Neutrophil (primary cell): ENCODE results near the gene ABTB2.

ENCODE experiments used
- H3K27ac ChIP-seq: fragments of 200-600 bp; sonication (generic); 2 replicates; pipeline ENCODE4 v1.5.1; 2016; ENCODE audit warnings: mild to moderate bottlenecking, moderate library complexity
- H3K27me3 ChIP-seq: fragments of 200-600 bp; sonication (generic); 2 replicates; pipeline ENCODE4 v1.6.0; 2016; ENCODE audit warnings: mild to moderate bottlenecking
- H3K36me3 ChIP-seq: fragments of 200-600 bp; sonication (generic); 2 replicates; pipeline ENCODE4 v1.5.1; 2017
- H3K4me1 ChIP-seq, 2 experiments: fragments of 200-600 bp in 1 of 2; sonication (generic) in 1 of 2; 1 replicate in 1 of 2; 2 replicates in 1 of 2; pipeline versions ENCODE4 v1.5.1 to v1.6.1; 2013 to 2016; ENCODE audit warnings: low read depth in 1 of 2, low read length in 1 of 2, mild to moderate bottlenecking in 1 of 2, moderate library complexity in 1 of 2; ENCODE audit not compliant: control insufficient read depth in 1 of 2, insufficient read depth in 1 of 2
- H3K4me3 ChIP-seq, 2 experiments: fragments of 200-600 bp in 1 of 2; sonication (generic) in 1 of 2; 1 replicate in 1 of 2; 2 replicates in 1 of 2; pipeline ENCODE4 v1.5.1; 2013 to 2016; ENCODE audit warnings: low read depth in 1 of 2, low read length in 1 of 2, mild to moderate bottlenecking in 1 of 2, moderate library complexity in 1 of 2
- H3K9me3 ChIP-seq: fragments of 200-600 bp; sonication (generic); 2 replicates; pipeline ENCODE4 v1.5.1; 2016
- CTCF ChIP-seq: fragments of 200-600 bp; sonication (generic); IDR thresholded peaks from 2 replicates; pipeline ENCODE4 v1.5.1; 2016; ENCODE audit warnings: antibody characterized with exemption

ABTB2 gene

GRCh38 chr11:34235189-34235588 lies 122.6 kb downstream of the ABTB2 start:
- no peak for TF ChIP-seq CTCF
- Histone ChIP-seq H3K4me3 (no peak overlapping the region), H3K4me1 (no peaks in the 10 kb centered on the region), H3K36me3 (no peaks in the 10 kb centered on the region), H3K27ac (no peak overlapping the region), H3K9me3 (no peaks in the 10 kb centered on the region), H3K27me3 (no peaks in the 10 kb centered on the region)

GRCh38 chr11:34234086-34234740 lies 123.6 kb downstream of the ABTB2 start:
- Histone ChIP-seq H3K36me3 (no peaks in the 10 kb centered on the region), H3K4me1 (no peaks in the 10 kb centered on the region), H3K27ac (no peak overlapping the region), H3K27me3 (no peaks in the 10 kb centered on the region), H3K9me3 (no peaks in the 10 kb centered on the region), H3K4me3 (no peak overlapping the region)
- no peak for TF ChIP-seq CTCF

GRCh38 chr11:34233215-34233614 lies 124.6 kb downstream of the ABTB2 start:
- TF ChIP-seq CTCF = no peak
- Histone ChIP-seq H3K4me3 (no peak overlapping the region), H3K27ac (no peak overlapping the region), H3K9me3 (no peaks in the 10 kb centered on the region), H3K36me3 (no peaks in the 10 kb centered on the region), H3K4me1 (no peaks in the 10 kb centered on the region), H3K27me3 (no peaks in the 10 kb centered on the region)

GRCh38 chr11:34232807-34233206 lies 125.0 kb downstream of the ABTB2 start:
- TF ChIP-seq CTCF = no peak
- H3K27ac ChIP-seq = no peak overlapping the region
- H3K4me3 ChIP-seq = no peak overlapping the region
- H3K27me3 ChIP-seq = no peaks in the 10 kb centered on the region
- H3K9me3 ChIP-seq = no peaks in the 10 kb centered on the region
- H3K36me3 ChIP-seq = no peaks in the 10 kb centered on the region
- H3K4me1 ChIP-seq = no peaks in the 10 kb centered on the region

- Histone ChIP-seq H3K4me1 (no peaks in the 10 kb centered on the region), H3K27ac (no peak overlapping the region), H3K27me3 (peaks cover 3% of the 10 kb centered on the region), H3K4me3 (no peak overlapping the region), H3K36me3 (no peaks in the 10 kb centered on the region), H3K9me3 (no peaks in the 10 kb centered on the region)
- TF ChIP-seq CTCF = no peak
These were observed 131.6 kb downstream of the ABTB2 start for GRCh38 chr11:34226210-34226609.

- H3K4me3 ChIP-seq = no peak overlapping the region
- H3K4me1 ChIP-seq = no peaks in the 10 kb centered on the region
- H3K9me3 ChIP-seq = no peaks in the 10 kb centered on the region
- H3K27ac ChIP-seq = no peak overlapping the region
- peaks cover 3% of the 10 kb centered on the region for H3K27me3 ChIP-seq
- no peak for TF ChIP-seq CTCF
- H3K36me3 ChIP-seq = no peaks in the 10 kb centered on the region
These were observed 132.7 kb downstream of the ABTB2 start for GRCh38 chr11:34225091-34225490.
